DMS153 (cell line): ENCODE results near the gene RPL13A.

Experiments used
- DNase-seq: peaks from one replicate; lab custom pipeline; 2025; lab: John Stamatoyannopoulos, UW

RPL13A gene

GRCh38 chr19:49481020-49481683 is 6.3 kb upstream of the RPL13A start:
- no peak for DNase-seq

- DNase-seq = no peak
Measured at GRCh38 chr19:49486232-49486631, 1.2 kb upstream of the RPL13A start.

- no peak for DNase-seq
Measured at GRCh38 chr19:49486710-49487276, 615 bp upstream of the RPL13A start.

- DNase-seq = no peak
Measured at GRCh38 chr19:49488046-49488862, 846 bp downstream of the RPL13A start.

GRCh38 chr19:49488863-49489537 is 1.6 kb downstream of the RPL13A start:
- DNase-seq = no peak

- no peak for DNase-seq
Measured at GRCh38 chr19:49489601-49490167, 2.3 kb downstream of the RPL13A start.

- DNase-seq = no peak
Measured at GRCh38 chr19:49490287-49491029, 3.0 kb downstream of the RPL13A start.

- no peak for DNase-seq
Measured at GRCh38 chr19:49491030-49491803, 3.8 kb downstream of the RPL13A start.

GRCh38 chr19:49491804-49492572 is 4.6 kb downstream of the RPL13A start:
- no peak for DNase-seq

- DNase-seq = no peak
Measured at GRCh38 chr19:49492573-49493405, 5.4 kb downstream of the RPL13A start.

- DNase-seq = no peak
Measured at GRCh38 chr19:49496574-49497008, 9.2 kb downstream of the RPL13A start.

GRCh38 chr19:49497047-49497788 is 9.8 kb downstream of the RPL13A start:
- DNase-seq = no peak

- DNase-seq = no peak
Measured at GRCh38 chr19:49497789-49498103, 10.3 kb downstream of the RPL13A start.

GRCh38 chr19:49498475-49498874 is 11.1 kb downstream of the RPL13A start:
- no peak for DNase-seq

GRCh38 chr19:49499030-49499670 is 11.7 kb downstream of the RPL13A start:
- no peak for DNase-seq

- DNase-seq = peak; percentile 73
Measured at GRCh38 chr19:49502866-49503581, 15.6 kb downstream of the RPL13A start.

- no peak for DNase-seq
Measured at GRCh38 chr19:49503582-49503962, 16.2 kb downstream of the RPL13A start.
